ENCODE results near the gene SAMD1. TPM values are rescaled to one million over a fixed set of nuclear protein-coding genes. Genes with fewer than 3 reads are reported as not detected.
A peak's percentile ranks its signal among the peaks of the same experiment; 100 is the strongest.

The SAMD1 gene
- total RNA-seq, 1 experiment from 2014 or later = 108 TPM

DNA sequence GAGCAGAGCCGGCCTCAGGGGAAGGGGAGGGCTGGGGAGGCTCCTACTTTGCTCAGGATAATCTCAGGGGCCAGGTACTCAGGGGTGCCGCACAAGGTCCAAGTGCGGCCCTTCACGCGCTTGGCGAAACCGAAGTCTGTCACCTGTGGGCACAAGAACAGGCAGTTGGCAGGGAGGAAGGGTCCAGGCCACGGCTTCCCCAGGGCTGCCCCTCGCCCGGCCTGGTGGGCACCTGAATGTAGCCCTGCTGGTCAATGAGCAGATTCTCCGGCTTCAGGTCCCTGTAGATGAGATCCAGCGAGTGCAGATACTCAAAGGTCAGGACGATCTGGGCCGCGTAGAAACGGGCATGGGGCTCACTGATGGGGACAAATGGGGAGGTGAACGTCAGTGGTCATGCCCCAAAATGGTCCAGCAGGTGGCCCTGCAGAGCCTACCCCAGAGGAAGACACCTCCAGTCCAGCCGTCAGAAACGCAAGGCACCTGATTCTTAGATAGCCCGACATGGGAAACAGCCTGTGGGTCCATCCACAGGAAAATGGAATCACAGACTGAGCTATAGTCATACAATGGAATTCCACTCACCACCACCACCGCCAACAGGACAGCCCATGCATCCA, 7.1 kb upstream of the SAMD1 start:
- Histone ChIP-seq H2BK120ac (ENCODE audit: low read depth, low read length, poor library complexity, severe bottlenecking) (no peak overlapping the region), H3K18ac (ENCODE audit: insufficient read length, low read depth, low read length) (no peak overlapping the region), H2BK12ac (ENCODE audit: insufficient read length, low read depth, low read length) (no peak overlapping the region), H3T11ph (ENCODE audit: low read length) (no peak overlapping the region), H2BK15ac (ENCODE audit: low read depth, low read length) (no peak overlapping the region), H3K14ac (ENCODE audit: insufficient read depth, low read length) (no peak overlapping the region), H4K8ac (replicated peaks; ENCODE audit: insufficient read length, low read depth, low read length) (no peak overlapping the region), H2AFZ (ENCODE audit: low read length) (no peak overlapping the region), H3K23me2 (ENCODE audit: insufficient read length, low read depth, low read length, poor library complexity, severe bottlenecking) (no peaks in the 10 kb centered on the region), H3K79me1 (ENCODE audit: insufficient read depth, low read depth, low read length, poor library complexity, severe bottlenecking) (no peaks in the 10 kb centered on the region), H3K4me1 (ENCODE audit: insufficient read depth, low read length) (no peaks in the 10 kb centered on the region), H2BK5ac (ENCODE audit: insufficient read length, low read length) (no peak overlapping the region), H3K9ac (ENCODE audit: extremely low read depth, insufficient read length, low read length) (no peak overlapping the region), H4K5ac (ENCODE audit: insufficient read length, low read depth, low read length) (no peak overlapping the region), H2AK5ac (ENCODE audit: insufficient read length, low read length) (no peak overlapping the region), H2BK20ac (ENCODE audit: low read depth, low read length, poor library complexity, severe bottlenecking) (no peak overlapping the region), H4K20me1 (ENCODE audit: control insufficient read depth, insufficient read depth, insufficient read length) (no peaks in the 10 kb centered on the region), H3K56ac (ENCODE audit: insufficient read length, low read depth, low read length) (no peak overlapping the region), H3K9me3 (ENCODE audit: control insufficient read depth, low read depth, low read length) (peaks cover 6% of the 10 kb centered on the region), H3K27ac (ENCODE audit: insufficient read length, low read depth, low read length) (no peak overlapping the region), H3K23ac (ENCODE audit: insufficient read length, low read depth, low read length) (no peak overlapping the region), H3K27me3 (ENCODE audit: insufficient read depth, low read length) (no peaks in the 10 kb centered on the region), H3K4ac (ENCODE audit: low read depth, low read length) (no peak overlapping the region), H3K4me2 (ENCODE audit: insufficient read depth, insufficient read length, low read length) (no peak overlapping the region), H4K91ac (ENCODE audit: insufficient read length, low read depth, low read length) (no peak overlapping the region), H3K79me2 (ENCODE audit: insufficient read depth, low read length) (no peaks in the 10 kb centered on the region)
- no peaks in the 10 kb centered on the region for H3K4me1 Mint-ChIP-seq
- H3K27ac Mint-ChIP-seq = no peak overlapping the region
- no CpG with 5 or more reads among the region's 21 CpGs for WGBS (ENCODE audit: extremely low coverage, insufficient read length, low lambda C conversion rate)
- H3K9me3 Mint-ChIP-seq = peaks cover 13 to 15% of the 10 kb centered on the region in 2 experiments
- TF ChIP-seq, protein P1, sequence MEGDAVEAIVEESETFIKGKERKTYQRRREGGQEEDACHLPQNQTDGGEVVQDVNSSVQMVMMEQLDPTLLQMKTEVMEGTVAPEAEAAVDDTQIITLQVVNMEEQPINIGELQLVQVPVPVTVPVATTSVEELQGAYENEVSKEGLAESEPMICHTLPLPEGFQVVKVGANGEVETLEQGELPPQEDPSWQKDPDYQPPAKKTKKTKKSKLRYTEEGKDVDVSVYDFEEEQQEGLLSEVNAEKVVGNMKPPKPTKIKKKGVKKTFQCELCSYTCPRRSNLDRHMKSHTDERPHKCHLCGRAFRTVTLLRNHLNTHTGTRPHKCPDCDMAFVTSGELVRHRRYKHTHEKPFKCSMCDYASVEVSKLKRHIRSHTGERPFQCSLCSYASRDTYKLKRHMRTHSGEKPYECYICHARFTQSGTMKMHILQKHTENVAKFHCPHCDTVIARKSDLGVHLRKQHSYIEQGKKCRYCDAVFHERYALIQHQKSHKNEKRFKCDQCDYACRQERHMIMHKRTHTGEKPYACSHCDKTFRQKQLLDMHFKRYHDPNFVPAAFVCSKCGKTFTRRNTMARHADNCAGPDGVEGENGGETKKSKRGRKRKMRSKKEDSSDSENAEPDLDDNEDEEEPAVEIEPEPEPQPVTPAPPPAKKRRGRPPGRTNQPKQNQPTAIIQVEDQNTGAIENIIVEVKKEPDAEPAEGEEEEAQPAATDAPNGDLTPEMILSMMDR (conservative IDR thresholded peaks at IDR 0.05) = peak; percentile 53
- no peak for DNase-seq
- H3K27me3 Mint-ChIP-seq (ENCODE audit: low read depth) = peaks cover 16% of the 10 kb centered on the region
- peaks cover 6 to 35% (median 22%) of the 10 kb centered on the region in 3 experiments for H3K36me3 Mint-ChIP-seq (ENCODE audit: insufficient read depth in 1 of 3, low read depth in 3 of 3)
- no peak overlapping the region for H3K4me3 Mint-ChIP-seq
